HCT116 (cell line): ENCODE measurements around the gene APOA1. TPM values are rescaled to one million over a fixed set of nuclear protein-coding genes. Genes with fewer than 3 reads are reported as not detected.

Experiments used
- ATAC-seq: fragments of 200-7000 bp; cut with Tn5 transposase; 2 replicates; pipeline ENCODE4 v1.9.1; 2020; ENCODE audit warnings: mild to moderate bottlenecking, moderate library complexity
- BruUV-seq: library from RNA; stranded (reverse); fragments of 400-500 nt; replicated peaks from 2 replicates; lab custom pipeline; 2021; lab: Mats Ljungman, UMichigan
- CTCF ChIA-PET: fragments of 300-600 bp; sonication (Branson Sonifier 250); formaldehyde crosslinking; loops from one replicate; lab custom pipeline; 2021; ENCODE audit warnings: antibody characterized with exemption; lab: Charles Lee
- POLR2A ChIA-PET: fragments of 300-600, 350-600 bp; sonication (Branson Sonifier 250); formaldehyde crosslinking; loops from one replicate; lab custom pipeline; 2021; ENCODE audit warnings: antibody characterized with exemption; lab: Charles Lee
- RAD21 ChIA-PET, 2 experiments: fragments of 300-600 bp; sonication (Branson Sonifier 250); formaldehyde crosslinking; loops; one replicate each; lab custom pipeline; 2023; ENCODE audit warnings: low total read pairs in 2 of 2; ENCODE audit not compliant: uncharacterized antibody in 2 of 2, unreplicated experiment in 2 of 2, low non-redundant PET in 1 of 2; lab: Charles Lee
- DNase-seq: peaks from one replicate; pipeline ENCODE4 v3.0.0-alpha.2; 2010; ENCODE audit warnings: low read depth, low spot score
- H2AFZ ChIP-seq: fragments of 200-600 bp; shearing (Covaris generic), sonication (generic); 2 replicates; pipeline ENCODE4 v1.6.1; 2017; ENCODE audit warnings: low read depth, mixed run types, mixed read lengths, antibody characterized with exemption, low read length; ENCODE audit not compliant: poor library complexity, severe bottlenecking
- H3K27ac ChIP-seq: 2 replicates; pipeline ENCODE4 v1.5.1; 2012; ENCODE audit warnings: low read depth, low read length
- H3K27me3 ChIP-seq: fragments of 200-600 bp; sonication (generic); 2 replicates; pipeline ENCODE4 v1.6.1; 2016; ENCODE audit warnings: mixed run types, low read length, mixed read lengths; ENCODE audit not compliant: insufficient read depth
- H3K36me3 ChIP-seq, 2 experiments: fragments of 200-500 bp in 1 of 2; fragments of 200-600 bp in 1 of 2; sonication (Bioruptor generic) in 1 of 2; sonication (generic) in 1 of 2; 2 replicates each; pipeline versions ENCODE4 v1.5.1 to v1.6.1; 2014 to 2016; ENCODE audit warnings: low read length in 2 of 2, inconsistent platforms in 1 of 2, mixed read lengths in 1 of 2, mixed run types in 1 of 2; ENCODE audit not compliant: insufficient read depth in 2 of 2, control insufficient read depth in 1 of 2
- H3K4me1 ChIP-seq, 2 experiments: fragments of 200-600 bp in 1 of 2; sonication (generic) in 1 of 2; 2 replicates each; pipeline versions ENCODE4 v1.5.1 to v1.6.1; 2012 to 2017; ENCODE audit warnings: low read length in 2 of 2, inconsistent platforms in 1 of 2, mild to moderate bottlenecking in 1 of 2, mixed read lengths in 1 of 2, mixed run types in 1 of 2, moderate library complexity in 1 of 2; ENCODE audit not compliant: insufficient read depth in 2 of 2, control insufficient read depth in 1 of 2
- H3K4me2 ChIP-seq: fragments of 200-600 bp; sonication (generic); 2 replicates; pipeline ENCODE4 v1.6.1; 2017; ENCODE audit warnings: mixed run types, low read length, mixed read lengths
- H3K4me3 ChIP-seq, 2 experiments: fragments of 200-600 bp in 1 of 2; sonication (generic) in 1 of 2; replicated peaks in 1 of 2; 2 replicates each; pipeline ENCODE4 v1.5.1; 2011 to 2016; ENCODE audit warnings: low read length in 2 of 2, control low read depth in 1 of 2, low read depth in 1 of 2, mild to moderate bottlenecking in 1 of 2, mixed read lengths in 1 of 2, mixed run types in 1 of 2
- H3K79me2 ChIP-seq: fragments of 200-600 bp; sonication (generic); 2 replicates; pipeline ENCODE4 v1.6.1; 2017; ENCODE audit warnings: mild to moderate bottlenecking, mixed run types, low read length, moderate library complexity, mixed read lengths; ENCODE audit not compliant: insufficient read depth
- H3K9ac ChIP-seq: fragments of 200-600 bp; sonication (generic); 2 replicates; pipeline ENCODE4 v1.6.1; 2016; ENCODE audit warnings: low read length, mixed read lengths
- H3K9me2 ChIP-seq: fragments of 200-600 bp; sonication (generic), shearing (Covaris generic); 2 replicates; pipeline ENCODE4 v1.6.1; 2017; ENCODE audit warnings: mixed run types, mild to moderate bottlenecking, moderate library complexity; ENCODE audit not compliant: insufficient read depth
- H3K9me3 ChIP-seq, 2 experiments: fragments of 200-500 bp in 1 of 2; fragments of 200-600 bp in 1 of 2; sonication (Bioruptor generic) in 1 of 2; sonication (generic) in 1 of 2; 2 replicates each; pipeline ENCODE4 v1.6.1; 2014 to 2017; ENCODE audit warnings: low read length in 2 of 2, mixed read lengths in 2 of 2, inconsistent platforms in 1 of 2, low read depth in 1 of 2, mild to moderate bottlenecking in 1 of 2, mixed run types in 1 of 2, moderate library complexity in 1 of 2; ENCODE audit not compliant: control insufficient read depth in 1 of 2, insufficient read depth in 1 of 2
- H4K20me1 ChIP-seq: fragments of 200-600 bp; sonication (generic), shearing (Covaris generic); 2 replicates; pipeline ENCODE4 v1.6.1; 2017; ENCODE audit warnings: mixed run types, mild to moderate bottlenecking, moderate library complexity; ENCODE audit not compliant: insufficient read depth
- ELF1 ChIP-seq: IDR thresholded peaks from 2 replicates; pipeline ENCODE4 v1.6.1; 2012; ENCODE audit warnings: low read depth, borderline replicate concordance
- EZH2 ChIP-seq: fragments of 200-600 bp; sonication (generic); IDR thresholded peaks from 2 replicates; pipeline ENCODE4 v1.6.1; 2017; ENCODE audit warnings: antibody characterized with exemption, mixed run types
- EZH2phosphoT487 ChIP-seq: fragments of 200-600 bp; IDR thresholded peaks from 2 replicates; pipeline ENCODE4 v1.6.1; 2018; ENCODE audit warnings: antibody characterized with exemption, borderline replicate concordance
- POLR2AphosphoS5 ChIP-seq: IDR thresholded peaks from 2 replicates; pipeline ENCODE4 v1.6.1; 2011; ENCODE audit warnings: mild to moderate bottlenecking, low read depth, low read length, moderate library complexity
- SP1 ChIP-seq: IDR thresholded peaks from 2 replicates; pipeline ENCODE4 v1.6.1; 2012; ENCODE audit warnings: low read depth
- TCF7L2 ChIP-seq: IDR thresholded peaks from 2 replicates; pipeline ENCODE4 v1.7.0; 2011; ENCODE audit warnings: borderline replicate concordance, inconsistent platforms; ENCODE audit not compliant: insufficient read depth, insufficient read length; ENCODE audit errors: extremely low read depth
- ZFX ChIP-seq: fragments of 450-650 bp; IDR thresholded peaks from 2 replicates; pipeline ENCODE4 v1.6.1; 2017
- intact Hi-C: fragments of 100-400 bp; cut with micrococcal nuclease; formaldehyde crosslinking; loops from 2 replicates; pipeline ENCODE4 v1.10.0; 2022
- total RNA-seq: library from RNA; stranded (reverse); gene quantifications from one replicate; pipeline ENCODE4 v1.2.1, GENCODE V29; 2021; ENCODE audit not compliant: unreplicated experiment
- TF ChIP-seq, protein P1 (sequence below): IDR thresholded peaks from 2 replicates; pipeline ENCODE4 v1.6.1; 2012; ENCODE audit warnings: low read depth
- TF ChIP-seq, protein P2 (sequence below): IDR thresholded peaks from 2 replicates; pipeline ENCODE4 v1.6.1; 2012
- TF ChIP-seq, protein P3 (sequence below): IDR thresholded peaks from 2 replicates; pipeline ENCODE4 v1.6.1; 2012
- TF ChIP-seq, protein P4 (sequence below): IDR thresholded peaks from 2 replicates; pipeline ENCODE4 v1.6.1; 2011; ENCODE audit warnings: mild to moderate bottlenecking, low read length, moderate library complexity; ENCODE audit not compliant: insufficient replicate concordance; ENCODE audit errors: extremely low read depth
- TF ChIP-seq, protein P5 (sequence below), 3 experiments: fragments of 200-600 bp in 1 of 3; sonication (generic) in 1 of 3; IDR thresholded peaks in 2 of 3; conservative IDR thresholded peaks in 1 of 3; 2 replicates each; pipeline ENCODE4 v1.5.1; 2012 to 2017; ENCODE audit warnings: low read depth in 2 of 3, low read length in 2 of 3, antibody characterized with exemption in 1 of 3, borderline replicate concordance in 1 of 3, control low read depth in 1 of 3, mild to moderate bottlenecking in 1 of 3, mixed read lengths in 1 of 3, mixed run types in 1 of 3, moderate library complexity in 1 of 3; ENCODE audit not compliant: insufficient read depth in 1 of 3

Gene APOA1
- total RNA-seq, 1 experiment from 2014 or later = 2.0 TPM

DNA sequence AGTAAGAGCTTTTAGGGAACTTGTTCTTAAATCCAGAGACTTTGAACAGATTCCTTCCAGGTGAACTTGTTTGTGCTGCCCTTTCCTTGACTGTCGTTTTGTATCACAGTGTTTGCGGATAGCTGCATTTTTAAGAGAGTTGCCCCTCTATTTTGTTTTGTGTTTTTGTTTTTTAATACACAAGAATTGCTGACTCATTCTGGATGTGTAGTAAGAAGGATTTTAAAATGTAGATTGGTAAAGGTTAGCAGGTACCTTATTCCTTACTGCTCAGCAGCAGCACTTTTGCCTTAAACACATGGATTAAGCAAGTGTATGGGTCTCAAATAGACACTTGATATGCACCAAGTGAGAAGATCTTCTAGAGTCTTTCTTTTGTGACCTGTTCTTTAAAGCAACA is 36.8 kb downstream of the APOA1 start:
- ATAC-seq (no peak), DNase-seq (no peak)
- H3K36me3 ChIP-seq = no peaks in the 10 kb centered on the region
- H4K20me1 ChIP-seq = no peaks in the 10 kb centered on the region
- no peaks in the 10 kb centered on the region for H3K9me3 ChIP-seq
- TF ChIP-seq EZH2phosphoT487 (no peak), ZFX (no peak), POLR2AphosphoS5 (no peak), ELF1 (no peak)
- TF ChIP-seq, protein P1, sequence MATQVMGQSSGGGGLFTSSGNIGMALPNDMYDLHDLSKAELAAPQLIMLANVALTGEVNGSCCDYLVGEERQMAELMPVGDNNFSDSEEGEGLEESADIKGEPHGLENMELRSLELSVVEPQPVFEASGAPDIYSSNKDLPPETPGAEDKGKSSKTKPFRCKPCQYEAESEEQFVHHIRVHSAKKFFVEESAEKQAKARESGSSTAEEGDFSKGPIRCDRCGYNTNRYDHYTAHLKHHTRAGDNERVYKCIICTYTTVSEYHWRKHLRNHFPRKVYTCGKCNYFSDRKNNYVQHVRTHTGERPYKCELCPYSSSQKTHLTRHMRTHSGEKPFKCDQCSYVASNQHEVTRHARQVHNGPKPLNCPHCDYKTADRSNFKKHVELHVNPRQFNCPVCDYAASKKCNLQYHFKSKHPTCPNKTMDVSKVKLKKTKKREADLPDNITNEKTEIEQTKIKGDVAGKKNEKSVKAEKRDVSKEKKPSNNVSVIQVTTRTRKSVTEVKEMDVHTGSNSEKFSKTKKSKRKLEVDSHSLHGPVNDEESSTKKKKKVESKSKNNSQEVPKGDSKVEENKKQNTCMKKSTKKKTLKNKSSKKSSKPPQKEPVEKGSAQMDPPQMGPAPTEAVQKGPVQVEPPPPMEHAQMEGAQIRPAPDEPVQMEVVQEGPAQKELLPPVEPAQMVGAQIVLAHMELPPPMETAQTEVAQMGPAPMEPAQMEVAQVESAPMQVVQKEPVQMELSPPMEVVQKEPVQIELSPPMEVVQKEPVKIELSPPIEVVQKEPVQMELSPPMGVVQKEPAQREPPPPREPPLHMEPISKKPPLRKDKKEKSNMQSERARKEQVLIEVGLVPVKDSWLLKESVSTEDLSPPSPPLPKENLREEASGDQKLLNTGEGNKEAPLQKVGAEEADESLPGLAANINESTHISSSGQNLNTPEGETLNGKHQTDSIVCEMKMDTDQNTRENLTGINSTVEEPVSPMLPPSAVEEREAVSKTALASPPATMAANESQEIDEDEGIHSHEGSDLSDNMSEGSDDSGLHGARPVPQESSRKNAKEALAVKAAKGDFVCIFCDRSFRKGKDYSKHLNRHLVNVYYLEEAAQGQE = no peak
- intact Hi-C loops = no loop called here
- no peaks in the 10 kb centered on the region for H3K79me2 ChIP-seq
- no peaks in the 10 kb centered on the region for H3K9me2 ChIP-seq
- ChIA-PET RAD21 (no interaction called here), POLR2A (no interaction called here), CTCF (interaction anchor here (2.2 kb wide), 1 partner anchor 9 kb away, joined by 9 read pairs; the partner anchor contains the start of gene APOA5)
- no peak overlapping the region for H3K4me3 ChIP-seq
- no peaks in the 10 kb centered on the region for H3K27me3 ChIP-seq
- no peak overlapping the region for H2AFZ ChIP-seq
- no peaks in the 10 kb centered on the region for H3K4me1 ChIP-seq
- no peak overlapping the region for H3K27ac ChIP-seq
- no peak overlapping the region for H3K4me2 ChIP-seq
- H3K9ac ChIP-seq = no peak overlapping the region
- no TSS peak for BruUV-seq

DNA sequence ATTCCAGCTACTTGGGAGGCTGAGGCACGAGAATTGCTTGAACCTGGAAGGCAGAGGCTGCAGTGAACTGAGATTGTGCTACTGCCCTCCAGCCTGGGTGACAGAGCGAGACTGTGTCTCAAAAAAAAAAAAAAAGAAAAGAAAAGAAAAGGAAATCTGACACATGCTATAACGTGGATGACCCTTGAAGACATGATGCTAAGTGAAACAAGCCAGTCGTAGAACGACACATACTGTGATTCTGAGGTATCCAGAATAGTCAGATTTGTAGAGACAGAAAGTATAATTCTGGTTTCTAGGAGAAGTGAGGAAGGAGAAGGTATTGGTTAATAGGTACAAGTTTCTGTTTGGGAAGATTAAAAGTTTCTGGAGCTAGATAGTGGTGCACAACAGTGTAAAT is 39.1 kb downstream of the APOA1 start:
- ChIA-PET CTCF (no interaction called here), POLR2A (no interaction called here), RAD21 (no interaction called here)
- Histone ChIP-seq H3K4me2 (no peak overlapping the region), H3K36me3 (no peaks in the 10 kb centered on the region), H3K79me2 (no peaks in the 10 kb centered on the region), H2AFZ (no peak overlapping the region), H3K9me2 (no peaks in the 10 kb centered on the region), H3K27me3 (no peaks in the 10 kb centered on the region), H4K20me1 (no peaks in the 10 kb centered on the region), H3K4me3 (no peak overlapping the region), H3K27ac (no peak overlapping the region), H3K4me1 (peaks cover 0 to 5% of the 10 kb centered on the region in 2 experiments; a peak in 2 of 4 replicates), H3K9me3 (no peaks in the 10 kb centered on the region), H3K9ac (no peak overlapping the region)
- DNase-seq (no peak), ATAC-seq (no peak)
- no TSS peak for BruUV-seq
- intact Hi-C loops = no loop called here
- TF ChIP-seq, protein P2, sequence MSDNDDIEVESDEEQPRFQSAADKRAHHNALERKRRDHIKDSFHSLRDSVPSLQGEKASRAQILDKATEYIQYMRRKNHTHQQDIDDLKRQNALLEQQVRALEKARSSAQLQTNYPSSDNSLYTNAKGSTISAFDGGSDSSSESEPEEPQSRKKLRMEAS = no peak
- TF ChIP-seq, protein P3, sequence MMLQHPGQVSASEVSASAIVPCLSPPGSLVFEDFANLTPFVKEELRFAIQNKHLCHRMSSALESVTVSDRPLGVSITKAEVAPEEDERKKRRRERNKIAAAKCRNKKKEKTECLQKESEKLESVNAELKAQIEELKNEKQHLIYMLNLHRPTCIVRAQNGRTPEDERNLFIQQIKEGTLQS = no peak
- TF ChIP-seq, protein P4, sequence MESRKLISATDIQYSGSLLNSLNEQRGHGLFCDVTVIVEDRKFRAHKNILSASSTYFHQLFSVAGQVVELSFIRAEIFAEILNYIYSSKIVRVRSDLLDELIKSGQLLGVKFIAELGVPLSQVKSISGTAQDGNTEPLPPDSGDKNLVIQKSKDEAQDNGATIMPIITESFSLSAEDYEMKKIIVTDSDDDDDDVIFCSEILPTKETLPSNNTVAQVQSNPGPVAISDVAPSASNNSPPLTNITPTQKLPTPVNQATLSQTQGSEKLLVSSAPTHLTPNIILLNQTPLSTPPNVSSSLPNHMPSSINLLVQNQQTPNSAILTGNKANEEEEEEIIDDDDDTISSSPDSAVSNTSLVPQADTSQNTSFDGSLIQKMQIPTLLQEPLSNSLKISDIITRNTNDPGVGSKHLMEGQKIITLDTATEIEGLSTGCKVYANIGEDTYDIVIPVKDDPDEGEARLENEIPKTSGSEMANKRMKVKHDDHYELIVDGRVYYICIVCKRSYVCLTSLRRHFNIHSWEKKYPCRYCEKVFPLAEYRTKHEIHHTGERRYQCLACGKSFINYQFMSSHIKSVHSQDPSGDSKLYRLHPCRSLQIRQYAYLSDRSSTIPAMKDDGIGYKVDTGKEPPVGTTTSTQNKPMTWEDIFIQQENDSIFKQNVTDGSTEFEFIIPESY = no peak
- no peak for TF ChIP-seq EZH2
- TF ChIP-seq, protein P5, sequence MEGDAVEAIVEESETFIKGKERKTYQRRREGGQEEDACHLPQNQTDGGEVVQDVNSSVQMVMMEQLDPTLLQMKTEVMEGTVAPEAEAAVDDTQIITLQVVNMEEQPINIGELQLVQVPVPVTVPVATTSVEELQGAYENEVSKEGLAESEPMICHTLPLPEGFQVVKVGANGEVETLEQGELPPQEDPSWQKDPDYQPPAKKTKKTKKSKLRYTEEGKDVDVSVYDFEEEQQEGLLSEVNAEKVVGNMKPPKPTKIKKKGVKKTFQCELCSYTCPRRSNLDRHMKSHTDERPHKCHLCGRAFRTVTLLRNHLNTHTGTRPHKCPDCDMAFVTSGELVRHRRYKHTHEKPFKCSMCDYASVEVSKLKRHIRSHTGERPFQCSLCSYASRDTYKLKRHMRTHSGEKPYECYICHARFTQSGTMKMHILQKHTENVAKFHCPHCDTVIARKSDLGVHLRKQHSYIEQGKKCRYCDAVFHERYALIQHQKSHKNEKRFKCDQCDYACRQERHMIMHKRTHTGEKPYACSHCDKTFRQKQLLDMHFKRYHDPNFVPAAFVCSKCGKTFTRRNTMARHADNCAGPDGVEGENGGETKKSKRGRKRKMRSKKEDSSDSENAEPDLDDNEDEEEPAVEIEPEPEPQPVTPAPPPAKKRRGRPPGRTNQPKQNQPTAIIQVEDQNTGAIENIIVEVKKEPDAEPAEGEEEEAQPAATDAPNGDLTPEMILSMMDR (IDR thresholded peaks at IDR 0.05 in 2 of 3, conservative IDR thresholded peaks at IDR 0.05 in 1 of 3; ENCODE audit: borderline replicate concordance in 1 of 3, insufficient read depth in 1 of 3, low read depth in 2 of 3, low read length in 2 of 3) = no peak
- no peak for TF ChIP-seq SP1
- no peak for TF ChIP-seq ZFX
- TF ChIP-seq TCF7L2 = no peak
